Measurements from ENCODE around the gene DRC7.

DRC7 gene

DNA sequence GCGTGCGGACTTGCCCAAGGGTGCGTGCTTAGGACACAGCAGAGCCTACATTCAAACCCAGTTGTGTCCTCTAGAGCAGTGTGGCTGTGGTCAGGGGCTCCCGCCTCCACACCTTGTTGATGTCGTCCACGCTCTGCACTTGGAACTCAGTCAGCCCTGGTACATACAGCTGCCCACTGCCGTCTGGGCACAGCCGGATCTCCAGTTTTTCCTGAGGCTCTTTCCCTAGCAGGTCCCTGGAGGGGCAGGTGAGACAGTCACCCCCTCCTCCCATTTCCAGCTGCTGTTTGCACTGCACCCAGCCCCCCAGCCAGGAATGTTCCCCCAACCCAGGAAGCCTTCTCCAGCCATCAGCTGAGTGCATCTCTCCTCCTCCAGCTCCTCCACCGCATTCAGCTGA is 66.7 kb downstream of the DRC7 start:
- TF ChIP-seq POLR2A (IDR thresholded peaks at IDR 0.05; ENCODE audit: low read depth, low read length) (no peak), PAX5 (IDR thresholded peaks at IDR 0.05; ENCODE audit: insufficient read depth, low read length, severe bottlenecking) (no peak), SPI1 (IDR thresholded peaks at IDR 0.05; ENCODE audit: low read depth, low read length) (no peak), POLR2AphosphoS5 (IDR thresholded peaks at IDR 0.05; ENCODE audit: low read depth, low read length) (no peak), POU2F2 (IDR thresholded peaks at IDR 0.05; ENCODE audit: low read depth, low read length) (no peak), TAF1 (IDR thresholded peaks at IDR 0.05; ENCODE audit: low read depth, low read length) (no peak)
- FAIRE-seq (no peak), DNase-seq (ENCODE audit: insufficient read length, low spot score) (no peak)

DNA sequence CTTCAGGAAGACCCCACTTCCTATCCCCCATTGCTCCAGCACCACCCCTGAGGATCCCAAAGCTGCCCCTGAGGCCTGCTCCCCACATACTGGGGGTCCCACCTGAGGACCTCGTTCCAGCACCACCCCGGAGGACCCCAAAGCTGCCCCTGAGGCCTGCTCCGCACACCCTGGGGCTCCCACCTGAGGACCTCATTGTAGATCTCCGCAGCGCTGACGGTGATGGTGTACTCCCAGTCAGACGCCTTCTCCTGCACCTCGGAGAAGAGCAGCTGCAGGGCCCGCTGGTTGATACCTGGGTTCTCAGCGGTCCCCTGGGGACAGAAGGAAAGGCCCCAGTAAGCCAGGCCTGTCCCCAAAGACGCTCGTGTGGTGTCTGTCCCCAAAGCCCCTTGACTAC is 67.4 kb downstream of the DRC7 start:
- TF ChIP-seq SPI1 (IDR thresholded peaks at IDR 0.05; ENCODE audit: low read depth, low read length) (no peak), POLR2A (IDR thresholded peaks at IDR 0.05; ENCODE audit: low read depth, low read length) (no peak), POU2F2 (IDR thresholded peaks at IDR 0.05; ENCODE audit: low read depth, low read length) (no peak), PAX5 (IDR thresholded peaks at IDR 0.05; ENCODE audit: insufficient read depth, low read length, severe bottlenecking) (no peak), POLR2AphosphoS5 (IDR thresholded peaks at IDR 0.05; ENCODE audit: low read depth, low read length) (no peak), TAF1 (IDR thresholded peaks at IDR 0.05; ENCODE audit: low read depth, low read length) (no peak)
- DNase-seq (ENCODE audit: insufficient read length, low spot score) (no peak), FAIRE-seq (no peak)

DNA sequence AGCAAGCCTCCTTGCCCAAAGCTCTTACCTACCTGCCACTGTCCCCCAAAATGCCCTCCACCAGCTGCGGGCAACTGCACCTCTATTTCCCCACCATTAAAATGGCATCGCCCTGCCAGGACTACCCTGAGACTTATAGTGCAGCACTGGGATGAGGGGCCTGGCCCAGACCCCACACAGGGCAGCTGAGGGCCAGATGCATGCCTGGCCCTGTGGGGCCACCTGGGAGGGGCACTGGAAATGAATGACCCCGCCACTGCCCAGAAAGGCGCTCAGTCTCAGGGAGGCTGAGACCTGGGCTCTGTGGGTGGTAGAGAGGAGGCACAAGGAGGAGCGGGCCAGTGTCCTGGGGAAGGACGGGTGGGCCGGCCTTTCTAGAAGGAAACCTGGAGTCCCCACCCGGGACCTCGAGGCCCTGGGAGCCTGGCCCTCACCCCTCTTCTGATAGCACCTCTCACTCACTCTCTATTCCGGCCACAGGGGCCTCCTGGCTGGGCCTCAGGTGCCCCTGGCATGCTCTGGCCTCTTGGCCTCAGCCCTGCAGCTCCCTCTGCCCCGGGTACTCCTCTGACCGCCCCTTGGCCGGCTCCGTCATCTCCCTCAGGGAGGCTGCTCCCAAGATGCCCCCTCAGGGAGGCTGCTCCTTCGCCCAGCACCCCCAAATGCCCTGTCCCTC is 67.9 kb downstream of the DRC7 start:
- FAIRE-seq (no peak), DNase-seq (ENCODE audit: insufficient read length, low spot score) (no peak)
- no peak for TF ChIP-seq POLR2A (IDR thresholded peaks at IDR 0.05; ENCODE audit: low read depth, low read length)
- TF ChIP-seq POU2F2 (IDR thresholded peaks at IDR 0.05; ENCODE audit: low read depth, low read length), result no peak
- no peak for TF ChIP-seq TAF1 (IDR thresholded peaks at IDR 0.05; ENCODE audit: low read depth, low read length)
- TF ChIP-seq SPI1 (IDR thresholded peaks at IDR 0.05; ENCODE audit: low read depth, low read length), result no peak
- no peak for TF ChIP-seq POLR2AphosphoS5 (IDR thresholded peaks at IDR 0.05; ENCODE audit: low read depth, low read length)
- TF ChIP-seq PAX5 (IDR thresholded peaks at IDR 0.05; ENCODE audit: insufficient read depth, low read length, severe bottlenecking), result no peak

DNA sequence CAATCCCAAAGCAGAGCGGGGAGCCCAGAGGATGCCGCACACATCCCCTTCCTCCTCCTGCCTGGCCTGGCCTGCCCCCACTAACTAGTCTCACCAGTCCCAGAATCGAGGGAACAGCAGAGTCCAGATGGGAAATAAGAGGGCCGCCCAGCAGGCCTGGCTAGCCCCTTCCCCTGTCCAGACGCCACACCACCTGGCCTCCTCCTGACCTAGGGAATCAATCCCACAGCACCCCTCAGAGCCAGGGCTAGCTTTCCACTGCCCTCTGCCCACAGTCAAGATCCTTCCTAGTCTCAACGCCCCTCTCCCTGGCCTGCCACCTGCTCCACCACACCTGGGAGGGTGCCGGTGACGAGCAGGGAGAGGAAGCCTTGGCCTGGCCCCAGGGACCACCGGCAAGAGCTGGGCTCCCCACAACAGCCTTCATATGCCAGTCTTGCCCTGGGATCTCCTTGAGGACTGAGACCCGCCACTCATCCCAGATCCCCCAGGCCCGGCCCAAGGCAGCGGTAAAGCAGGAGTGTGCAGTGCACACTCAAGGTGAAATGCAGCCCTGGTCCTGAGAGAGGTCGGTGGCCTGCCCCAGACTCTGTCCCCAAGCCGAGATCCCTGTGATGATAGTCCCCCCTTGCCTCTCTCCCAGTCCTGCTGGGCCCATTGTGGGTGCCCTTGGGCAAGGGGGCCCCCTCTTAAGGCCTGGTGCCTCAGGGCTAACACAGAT is 68.8 kb downstream of the DRC7 start:
- FAIRE-seq (no peak), DNase-seq (ENCODE audit: insufficient read length, low spot score) (no peak)
- TF ChIP-seq TAF1 (IDR thresholded peaks at IDR 0.05; ENCODE audit: low read depth, low read length) (no peak), POLR2AphosphoS5 (IDR thresholded peaks at IDR 0.05; ENCODE audit: low read depth, low read length) (no peak), POU2F2 (IDR thresholded peaks at IDR 0.05; ENCODE audit: low read depth, low read length) (no peak), SPI1 (IDR thresholded peaks at IDR 0.05; ENCODE audit: low read depth, low read length) (no peak), POLR2A (IDR thresholded peaks at IDR 0.05; ENCODE audit: low read depth, low read length) (no peak), PAX5 (IDR thresholded peaks at IDR 0.05; ENCODE audit: insufficient read depth, low read length, severe bottlenecking) (no peak)

DNA sequence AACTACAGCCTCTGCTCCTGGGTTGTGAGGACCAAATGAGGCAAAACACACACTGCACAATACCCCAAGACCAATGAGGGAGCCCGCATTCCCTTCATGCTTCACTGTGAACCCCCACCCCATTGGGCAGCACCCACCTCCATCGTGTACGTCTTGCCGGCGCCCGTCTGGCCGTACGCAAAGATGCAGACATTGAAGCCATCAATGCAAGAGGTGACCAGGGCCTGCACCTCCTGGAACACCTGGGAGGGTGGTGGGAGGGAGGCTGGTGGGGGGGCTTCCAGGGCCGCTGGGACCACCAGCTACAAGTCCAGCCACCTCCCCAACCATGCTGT is 69.4 kb downstream of the DRC7 start:
- FAIRE-seq (no peak), DNase-seq (ENCODE audit: insufficient read length, low spot score) (no peak)
- TF ChIP-seq TAF1 (IDR thresholded peaks at IDR 0.05; ENCODE audit: low read depth, low read length) (no peak), POU2F2 (IDR thresholded peaks at IDR 0.05; ENCODE audit: low read depth, low read length) (no peak), SPI1 (IDR thresholded peaks at IDR 0.05; ENCODE audit: low read depth, low read length) (no peak), PAX5 (IDR thresholded peaks at IDR 0.05; ENCODE audit: insufficient read depth, low read length, severe bottlenecking) (no peak), POLR2A (IDR thresholded peaks at IDR 0.05; ENCODE audit: low read depth, low read length) (no peak), POLR2AphosphoS5 (IDR thresholded peaks at IDR 0.05; ENCODE audit: low read depth, low read length) (no peak)

DNA sequence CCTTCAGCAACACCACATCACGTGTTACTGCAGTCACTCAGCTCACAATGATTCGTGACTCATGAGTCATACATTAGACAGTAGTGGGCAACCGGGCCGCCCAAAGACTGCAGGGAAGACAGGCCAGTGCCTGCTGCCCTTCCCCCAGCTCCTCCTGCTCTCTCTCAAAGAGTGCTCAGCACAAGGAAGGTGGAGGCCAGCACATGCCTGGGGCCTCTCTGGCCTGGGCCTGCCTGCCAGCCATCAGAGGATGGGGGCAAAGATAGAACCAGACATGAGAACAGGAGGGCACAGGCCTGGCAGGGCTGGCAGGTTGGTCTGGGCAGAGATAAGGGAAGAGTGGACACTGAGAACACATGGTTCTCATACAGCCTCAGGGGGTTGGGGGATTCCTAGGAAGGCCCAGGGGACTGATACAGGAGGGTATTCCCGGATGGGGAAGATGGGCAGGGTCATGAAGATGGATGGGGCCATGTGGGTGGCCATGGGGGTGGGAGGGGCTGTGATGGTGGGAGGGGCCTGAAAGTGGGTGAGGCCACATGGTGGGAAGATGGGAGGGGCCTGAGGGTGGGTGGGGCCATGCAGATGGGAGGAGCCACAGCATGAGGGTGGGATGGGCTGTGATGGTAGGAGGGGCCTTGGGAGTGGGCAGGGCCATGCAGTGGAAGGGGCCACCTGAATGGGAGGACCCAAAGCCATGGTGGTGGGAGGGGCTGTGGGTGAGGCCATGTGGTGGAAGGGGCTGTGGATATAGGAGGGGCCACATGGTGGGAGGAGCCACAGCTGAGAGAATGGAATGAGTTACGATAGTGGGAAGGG is 69.9 kb downstream of the DRC7 start:
- TF ChIP-seq POU2F2 (IDR thresholded peaks at IDR 0.05; ENCODE audit: low read depth, low read length), result no peak
- no peak for TF ChIP-seq POLR2A (IDR thresholded peaks at IDR 0.05; ENCODE audit: low read depth, low read length)
- TF ChIP-seq PAX5 (IDR thresholded peaks at IDR 0.05; ENCODE audit: insufficient read depth, low read length, severe bottlenecking), result no peak
- TF ChIP-seq POLR2AphosphoS5 (IDR thresholded peaks at IDR 0.05; ENCODE audit: low read depth, low read length), result no peak
- no peak for TF ChIP-seq SPI1 (IDR thresholded peaks at IDR 0.05; ENCODE audit: low read depth, low read length)
- TF ChIP-seq TAF1 (IDR thresholded peaks at IDR 0.05; ENCODE audit: low read depth, low read length), result no peak
- FAIRE-seq (peak; percentile 63), DNase-seq (ENCODE audit: insufficient read length, low spot score) (peak; percentile 63)

DNA sequence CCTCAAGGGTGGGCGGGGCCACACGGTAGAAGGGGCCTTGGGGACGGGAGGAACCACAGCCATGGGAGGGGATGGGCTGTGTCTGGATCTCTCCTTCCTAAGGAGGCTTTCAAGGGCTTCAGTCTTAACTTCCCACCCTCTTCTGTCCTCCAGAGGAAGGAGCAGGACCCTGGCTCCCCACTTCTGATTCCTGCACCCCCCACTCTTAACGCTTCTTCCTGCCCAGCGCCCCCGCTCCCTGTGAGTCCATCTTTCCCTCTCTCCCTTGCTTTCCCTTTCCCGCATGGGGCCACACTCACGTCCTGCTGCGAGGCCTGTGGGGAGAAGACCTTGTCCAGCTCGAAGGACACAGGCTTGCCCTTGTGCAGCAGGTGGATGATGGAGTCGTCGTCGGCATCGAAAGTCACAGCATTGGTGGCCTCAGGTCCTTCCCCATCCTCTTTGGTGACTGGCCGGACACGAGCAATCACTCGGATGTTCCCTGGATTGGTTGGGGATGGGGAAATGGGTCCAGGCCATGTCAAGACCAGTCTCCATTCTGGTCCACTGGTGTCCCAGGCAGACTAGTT is 70.6 kb downstream of the DRC7 start:
- FAIRE-seq (no peak), DNase-seq (ENCODE audit: insufficient read length, low spot score) (no peak)
- no peak for TF ChIP-seq TAF1 (IDR thresholded peaks at IDR 0.05; ENCODE audit: low read depth, low read length)
- TF ChIP-seq SPI1 (IDR thresholded peaks at IDR 0.05; ENCODE audit: low read depth, low read length), result no peak
- TF ChIP-seq PAX5 (IDR thresholded peaks at IDR 0.05; ENCODE audit: insufficient read depth, low read length, severe bottlenecking), result no peak
- no peak for TF ChIP-seq POU2F2 (IDR thresholded peaks at IDR 0.05; ENCODE audit: low read depth, low read length)
- TF ChIP-seq POLR2AphosphoS5 (IDR thresholded peaks at IDR 0.05; ENCODE audit: low read depth, low read length), result no peak
- TF ChIP-seq POLR2A (IDR thresholded peaks at IDR 0.05; ENCODE audit: low read depth, low read length), result no peak

DNA sequence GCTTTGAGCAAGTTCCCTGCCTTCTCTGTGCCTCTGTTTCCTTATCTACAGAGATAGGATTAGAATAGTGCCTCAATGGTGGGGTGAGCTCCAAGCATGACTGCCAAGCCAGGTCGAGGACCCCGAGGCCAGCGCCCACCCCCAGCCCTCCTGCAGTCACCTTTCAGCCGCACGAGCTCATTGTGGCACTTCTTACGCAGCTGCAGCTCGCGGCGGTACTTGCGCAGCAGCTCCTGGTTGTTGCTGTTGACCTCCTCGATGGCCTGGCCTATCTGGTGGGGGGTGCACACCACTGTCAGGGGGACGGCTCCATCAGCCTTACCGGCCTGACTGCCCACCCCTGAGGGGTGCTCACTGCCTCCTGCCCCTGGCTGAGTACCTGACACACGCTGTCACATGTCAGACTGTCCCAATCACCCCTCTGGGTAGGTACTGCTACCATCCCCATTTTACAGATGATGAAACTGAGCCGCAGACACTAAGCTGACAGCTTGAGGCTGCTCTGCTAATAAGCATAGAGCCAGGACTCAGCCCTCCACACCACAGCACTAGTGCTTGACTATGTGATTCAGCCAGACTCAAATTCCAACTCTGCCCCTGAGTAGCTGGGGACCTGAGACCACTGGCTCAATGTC is 72.2 kb downstream of the DRC7 start:
- DNase-seq (ENCODE audit: insufficient read length, low spot score) (no peak), FAIRE-seq (no peak)
- no peak for TF ChIP-seq SPI1 (IDR thresholded peaks at IDR 0.05; ENCODE audit: low read depth, low read length)
- TF ChIP-seq POLR2A (IDR thresholded peaks at IDR 0.05; ENCODE audit: low read depth, low read length), result no peak
- no peak for TF ChIP-seq PAX5 (IDR thresholded peaks at IDR 0.05; ENCODE audit: insufficient read depth, low read length, severe bottlenecking)
- no peak for TF ChIP-seq POU2F2 (IDR thresholded peaks at IDR 0.05; ENCODE audit: low read depth, low read length)
- TF ChIP-seq TAF1 (IDR thresholded peaks at IDR 0.05; ENCODE audit: low read depth, low read length), result no peak
- TF ChIP-seq POLR2AphosphoS5 (IDR thresholded peaks at IDR 0.05; ENCODE audit: low read depth, low read length), result no peak
